Right lobe of liver (tissue), 6 donors: ENCODE data around the gene CDYL. TPM values are rescaled to one million over a fixed set of nuclear protein-coding genes. Genes with fewer than 3 reads are reported as not detected.

Experiments used
- ATAC-seq, 4 donors: fragments of 200-7000 bp; cut with Tn5 transposase; one replicate each; pipeline ENCODE4 v1.9.1; 2020; ENCODE audit warnings: mild to moderate bottlenecking in 4 of 4, moderate library complexity in 4 of 4
- DNase-seq, 3 donors: peaks; one replicate each; pipeline ENCODE4 v3.0.0-alpha.2; 2020
- H3K27ac ChIP-seq, 3 donors: fragments of 200-600 bp; one replicate each; pipeline ENCODE4 v1.8.0; 2022
- H3K27me3 ChIP-seq, 2 donors: fragments of 200-600 bp; one replicate each; pipeline ENCODE4 v1.8.0; 2022
- H3K36me3 ChIP-seq, 4 donors: fragments of 200-600 bp; sonication (generic) in 1 of 4; one replicate each; pipeline versions ENCODE4 v1.5.1 to v1.8.0; 2017 to 2022; ENCODE audit warnings: control low read depth in 1 of 4
- H3K4me1 ChIP-seq, 4 donors: fragments of 200-600 bp; sonication (generic) in 1 of 4; one replicate each; pipeline versions ENCODE4 v1.5.1 to v1.8.0; 2017 to 2022; ENCODE audit warnings: control low read depth in 1 of 4
- H3K4me3 ChIP-seq, 3 donors: fragments of 200-600 bp; one replicate each; pipeline ENCODE4 v1.8.0; 2022
- H3K9me3 ChIP-seq, 4 donors: fragments of 200-600 bp; sonication (generic) in 1 of 4; one replicate each; pipeline versions ENCODE4 v1.5.1 to v1.8.0; 2017 to 2022; ENCODE audit warnings: control low read depth in 1 of 4
- POLR2A ChIP-seq: fragments of 450-650 bp; IDR thresholded peaks from one replicate; pipeline ENCODE4 v1.6.1; 2017; ENCODE audit warnings: antibody characterized with exemption, mild to moderate bottlenecking
- WGBS: methylation state at CpG from one replicate; pipeline ENCODE4 v1.1.6; 2018; ENCODE audit warnings: low coverage, low lambda C conversion rate; ENCODE audit not compliant: insufficient coverage; ENCODE audit errors: missing lambda C conversion rate; 5-methylcytosine and 5-hydroxymethylcytosine counted together
- intact Hi-C, 2 donors: fragments of 100-400 bp; cut with DNase I; formaldehyde crosslinking; loops; one replicate each; pipeline versions ENCODE4 v1.11.2 to v1.14.1; 2022
- total RNA-seq, 6 experiments: library from RNA; depleted of rRNA in 2 of 6; stranded (reverse); fragments of >200 nt in 2 of 6; fragmentation: NEBNext Ultra II Directional in 3 of 6; extraction: Animal tissue kit (Norgen Biotek cat#: 25700) in 3 of 6; gene quantifications; one replicate each; pipeline versions ENCODE4 v1.1.0 to v1.2.4, GENCODE V29; 2016 to 2023
- TF ChIP-seq, protein P1 (sequence below), 4 donors: fragments of 200-600 bp in 3 of 4; fragments of 450-650 bp in 1 of 4; IDR thresholded peaks; one replicate each; pipeline versions ENCODE4 v1.5.1 to v1.8.0; 2016 to 2022; ENCODE audit warnings: antibody characterized with exemption in 4 of 4, mild to moderate bottlenecking in 2 of 4
- donor health status: DM: no; HTN: yes; CAD: no.
- donor health status: DM: no; HTN: no; CAD: no.
- donor health status: DM: no; HTN: no; CAD: no.
- donor health status: DM: no; HTN: yes; CAD: no.
- donor health status: DM: no; HTN: yes; CAD: no.

The CDYL gene
- total RNA-seq, 6 experiments from 2014 or later: 5.0 to 16.1 (median 13.1) TPM

DNA sequence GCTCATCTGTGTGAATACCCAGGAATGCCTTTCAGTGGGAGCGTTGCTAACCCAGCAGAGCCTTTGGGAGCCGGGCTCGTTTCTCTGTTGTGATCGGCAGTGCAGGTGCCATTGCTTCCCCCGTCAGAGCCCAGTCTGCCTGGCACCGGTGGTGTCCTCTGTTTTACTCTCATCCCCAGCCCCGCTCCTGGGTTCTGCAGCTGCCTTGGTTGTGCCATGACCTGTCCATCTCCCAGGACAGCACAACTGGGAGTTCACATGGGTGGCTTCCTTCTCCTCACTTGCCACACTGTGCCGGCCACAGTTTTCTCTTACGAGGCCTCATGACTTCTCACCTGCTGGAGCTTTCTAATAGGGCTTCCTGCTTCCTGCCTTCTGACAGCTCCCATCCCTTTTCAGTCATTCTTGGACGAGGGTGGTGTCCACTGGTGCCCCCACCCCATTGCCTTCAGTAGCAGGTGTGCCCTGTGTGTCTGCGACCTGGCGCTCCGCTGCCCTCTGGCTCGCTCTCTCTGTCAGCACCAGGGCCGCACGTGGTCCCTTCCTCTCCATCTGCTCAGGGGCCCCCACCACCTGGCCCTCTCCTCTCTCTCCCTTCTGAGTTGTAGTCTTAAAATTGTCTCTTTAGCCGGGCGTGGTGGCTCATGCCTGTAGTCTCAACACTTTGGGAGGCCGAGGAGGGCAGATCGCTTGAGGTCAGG, 116.7 kb downstream of the CDYL start:
- H3K27me3 ChIP-seq: no peaks in the 10 kb centered on the region
- H3K27ac ChIP-seq: no peak overlapping the region
- no peaks in the 10 kb centered on the region for H3K4me1 ChIP-seq
- 93% methylated on average over 7 of the region's 20 CpGs for WGBS
- no peak for DNase-seq
- TF ChIP-seq, protein P1, sequence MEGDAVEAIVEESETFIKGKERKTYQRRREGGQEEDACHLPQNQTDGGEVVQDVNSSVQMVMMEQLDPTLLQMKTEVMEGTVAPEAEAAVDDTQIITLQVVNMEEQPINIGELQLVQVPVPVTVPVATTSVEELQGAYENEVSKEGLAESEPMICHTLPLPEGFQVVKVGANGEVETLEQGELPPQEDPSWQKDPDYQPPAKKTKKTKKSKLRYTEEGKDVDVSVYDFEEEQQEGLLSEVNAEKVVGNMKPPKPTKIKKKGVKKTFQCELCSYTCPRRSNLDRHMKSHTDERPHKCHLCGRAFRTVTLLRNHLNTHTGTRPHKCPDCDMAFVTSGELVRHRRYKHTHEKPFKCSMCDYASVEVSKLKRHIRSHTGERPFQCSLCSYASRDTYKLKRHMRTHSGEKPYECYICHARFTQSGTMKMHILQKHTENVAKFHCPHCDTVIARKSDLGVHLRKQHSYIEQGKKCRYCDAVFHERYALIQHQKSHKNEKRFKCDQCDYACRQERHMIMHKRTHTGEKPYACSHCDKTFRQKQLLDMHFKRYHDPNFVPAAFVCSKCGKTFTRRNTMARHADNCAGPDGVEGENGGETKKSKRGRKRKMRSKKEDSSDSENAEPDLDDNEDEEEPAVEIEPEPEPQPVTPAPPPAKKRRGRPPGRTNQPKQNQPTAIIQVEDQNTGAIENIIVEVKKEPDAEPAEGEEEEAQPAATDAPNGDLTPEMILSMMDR (IDR thresholded peaks at IDR 0.05): no peak
- TF ChIP-seq POLR2A: no peak
- H3K4me3 ChIP-seq: no peak overlapping the region
- no peaks in the 10 kb centered on the region for H3K9me3 ChIP-seq
- no peak for ATAC-seq
- H3K36me3 ChIP-seq: peaks cover 0 to 6% (median under 1%) of the 10 kb centered on the region in 4 donors
- intact Hi-C loops: no loop called here

- no peak for ATAC-seq
- H3K27me3 ChIP-seq: no peaks in the 10 kb centered on the region
- intact Hi-C loops: no loop called here
- no peak for DNase-seq
- no peak overlapping the region for H3K27ac ChIP-seq
- H3K36me3 ChIP-seq: peaks cover 0 to 6% (median under 1%) of the 10 kb centered on the region in 4 donors
- no peaks in the 10 kb centered on the region for H3K4me1 ChIP-seq
- TF ChIP-seq, protein P1 (IDR thresholded peaks at IDR 0.05): no peak
- TF ChIP-seq POLR2A: no peak
- H3K9me3 ChIP-seq: no peaks in the 10 kb centered on the region
- 87% methylated on average over 8 of the region's 9 CpGs for WGBS
- no peak overlapping the region for H3K4me3 ChIP-seq
These were observed 117.8 kb downstream of the CDYL start for GRCh38 chr6:4894049-4894448.

- peaks cover 0 to 6% (median under 1%) of the 10 kb centered on the region in 4 donors for H3K36me3 ChIP-seq
- H3K27me3 ChIP-seq: no peaks in the 10 kb centered on the region
- H3K27ac ChIP-seq: no peak overlapping the region
- ATAC-seq (no peak), DNase-seq (no peak)
- 93% methylated on average over 3 of the region's 5 CpGs for WGBS
- TF ChIP-seq POLR2A: no peak
- TF ChIP-seq, protein P1 (IDR thresholded peaks at IDR 0.05): no peak
- intact Hi-C loops: no loop called here
- no peaks in the 10 kb centered on the region for H3K9me3 ChIP-seq
- peaks cover 0 to 9% (median 1%) of the 10 kb centered on the region in 4 donors for H3K4me1 ChIP-seq
- H3K4me3 ChIP-seq: no peak overlapping the region
These were observed 119.8 kb downstream of the CDYL start for GRCh38 chr6:4895971-4896370.

GRCh38 chr6:4896401-4896800, 120.2 kb downstream of the CDYL start:
- WGBS: 98% methylated on average over 4 of the region's 8 CpGs
- peaks cover 0 to 6% (median under 1%) of the 10 kb centered on the region in 4 donors for H3K36me3 ChIP-seq
- no peak for TF ChIP-seq POLR2A
- TF ChIP-seq, protein P1 (IDR thresholded peaks at IDR 0.05): no peak
- no peak for DNase-seq
- peaks cover 0 to 13% (median 4%) of the 10 kb centered on the region in 4 donors for H3K4me1 ChIP-seq
- H3K27me3 ChIP-seq: no peaks in the 10 kb centered on the region
- no peak for ATAC-seq
- no peaks in the 10 kb centered on the region for H3K9me3 ChIP-seq
- intact Hi-C loops: no loop called here
- H3K27ac ChIP-seq: no peak overlapping the region
- no peak overlapping the region for H3K4me3 ChIP-seq
